NCI-H460 (cell line): ENCODE measurements around the gene ENGASE. TPM values are rescaled to one million over a fixed set of nuclear protein-coding genes. Genes with fewer than 3 reads are reported as not detected.

ENCODE experiments used
- DNase-seq: peaks from one replicate; pipeline ENCODE4 v3.0.0-alpha.2; 2016; ENCODE audit warnings: low read depth; ENCODE audit errors: extremely low read depth
- total RNA-seq: library from RNA; depleted of rRNA; stranded (reverse); fragments of >200 nt; shearing (Covaris generic); gene quantifications from 2 replicates; pipeline ENCODE4 v1.2.3, GENCODE V29; 2014

Gene ENGASE
- total RNA-seq, 1 experiment from 2014 or later, result 8.5 TPM

DNA sequence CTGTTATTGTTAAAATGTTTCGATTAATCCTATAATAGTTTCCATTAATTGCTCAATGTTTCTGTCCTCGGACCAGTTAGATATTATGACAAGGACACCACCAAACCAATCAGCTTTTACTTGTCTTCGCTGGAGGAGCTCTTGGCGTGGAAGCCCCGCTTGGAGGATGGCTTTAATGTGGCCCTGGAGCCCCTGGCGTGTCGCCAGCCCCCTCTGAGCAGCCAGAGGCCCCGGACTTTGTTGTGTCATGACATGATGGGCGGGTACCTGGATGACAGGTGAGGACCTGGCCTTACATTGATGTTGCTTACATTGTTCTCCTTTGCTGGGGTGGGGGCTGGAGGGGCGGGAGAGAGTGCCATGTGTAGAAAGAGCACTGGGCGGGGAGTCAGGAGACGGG is 3.0 kb downstream of the ENGASE start:
- no peak for DNase-seq

- no peak for DNase-seq
Measured at GRCh38 chr17:79078476-79079190, 4.0 kb downstream of the ENGASE start.

DNA sequence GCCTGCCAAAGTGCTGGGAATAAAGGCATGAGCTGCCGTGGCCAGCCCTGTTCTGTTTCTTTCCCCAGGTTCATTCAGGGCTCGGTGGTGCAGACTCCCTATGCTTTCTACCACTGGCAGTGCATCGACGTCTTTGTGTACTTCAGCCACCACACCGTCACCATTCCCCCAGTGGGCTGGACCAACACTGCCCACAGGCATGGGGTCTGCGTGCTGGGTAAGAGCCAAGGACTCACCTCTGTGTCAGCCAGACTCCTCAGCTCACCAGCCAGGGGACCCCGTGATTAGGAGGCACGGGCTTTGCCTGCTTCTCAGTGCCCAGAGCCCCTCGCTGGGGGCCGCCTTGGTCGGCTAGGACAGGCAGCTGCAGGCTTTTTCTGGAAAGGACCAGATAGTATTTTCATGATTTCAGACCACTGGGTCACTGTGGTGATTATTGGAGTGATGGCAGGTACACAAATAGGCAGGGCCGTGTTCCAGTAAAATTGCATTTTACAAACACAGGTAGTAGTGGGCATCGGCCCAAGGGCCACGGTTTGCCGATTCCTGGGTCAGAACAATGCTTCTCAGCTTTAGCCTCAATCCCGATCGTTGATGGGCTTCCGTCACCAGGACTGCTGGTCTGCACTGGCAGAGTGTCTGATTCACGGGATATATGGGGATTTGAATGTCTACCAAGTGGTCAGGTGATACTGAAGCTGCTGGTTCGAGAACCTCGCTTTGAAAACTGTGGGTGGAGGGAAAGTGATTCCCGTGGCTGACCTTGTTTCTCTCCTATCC is 5.0 kb downstream of the ENGASE start:
- no peak for DNase-seq

GRCh38 chr17:79080349-79080748 is 5.7 kb downstream of the ENGASE start:
- DNase-seq, result no peak

- no peak for DNase-seq
Measured at GRCh38 chr17:79080761-79081290, 6.2 kb downstream of the ENGASE start.

- no peak for DNase-seq
Measured at GRCh38 chr17:79081571-79082276, 7.1 kb downstream of the ENGASE start.

GRCh38 chr17:79082311-79083190 is 7.9 kb downstream of the ENGASE start:
- peak; percentile 49 for DNase-seq

DNA sequence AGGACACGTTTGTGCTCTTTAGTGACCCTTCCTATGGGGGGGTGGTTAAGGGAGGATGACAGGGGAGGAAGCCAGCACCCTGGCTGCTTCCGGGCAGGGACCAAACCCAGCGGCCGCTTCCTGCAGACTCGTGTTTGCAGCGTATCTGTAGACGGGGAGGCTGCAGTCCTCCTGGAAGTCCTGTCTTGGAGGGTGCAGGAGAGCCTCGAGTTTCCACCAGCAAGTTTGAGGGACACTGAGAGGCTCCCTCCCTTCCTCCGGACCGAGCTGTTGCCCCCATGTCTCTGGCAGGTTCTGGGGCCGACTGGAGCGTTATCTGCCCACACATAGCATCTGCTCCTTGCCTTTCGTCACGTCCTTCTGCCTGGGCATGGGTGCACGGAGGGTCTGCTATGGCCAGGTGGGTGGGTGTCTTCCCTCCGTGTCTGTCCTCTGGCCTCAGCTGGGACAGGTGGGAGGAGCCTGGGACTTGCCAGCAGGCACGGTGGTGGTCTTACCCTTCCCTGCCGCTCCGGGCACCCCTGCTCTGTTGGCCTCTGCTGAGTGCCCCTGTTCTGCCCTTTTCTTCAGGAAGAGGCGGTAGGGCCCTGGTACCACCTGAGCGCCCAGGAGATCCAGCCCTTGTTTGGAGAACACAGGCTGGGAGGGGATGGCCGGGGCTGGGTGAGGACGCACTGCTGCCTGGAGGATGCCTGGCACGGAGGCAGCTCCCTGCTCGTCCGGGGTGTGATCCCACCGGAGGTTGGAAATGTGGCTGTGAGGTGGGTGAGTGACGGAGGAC is 8.8 kb downstream of the ENGASE start:
- DNase-seq, result no peak

DNA sequence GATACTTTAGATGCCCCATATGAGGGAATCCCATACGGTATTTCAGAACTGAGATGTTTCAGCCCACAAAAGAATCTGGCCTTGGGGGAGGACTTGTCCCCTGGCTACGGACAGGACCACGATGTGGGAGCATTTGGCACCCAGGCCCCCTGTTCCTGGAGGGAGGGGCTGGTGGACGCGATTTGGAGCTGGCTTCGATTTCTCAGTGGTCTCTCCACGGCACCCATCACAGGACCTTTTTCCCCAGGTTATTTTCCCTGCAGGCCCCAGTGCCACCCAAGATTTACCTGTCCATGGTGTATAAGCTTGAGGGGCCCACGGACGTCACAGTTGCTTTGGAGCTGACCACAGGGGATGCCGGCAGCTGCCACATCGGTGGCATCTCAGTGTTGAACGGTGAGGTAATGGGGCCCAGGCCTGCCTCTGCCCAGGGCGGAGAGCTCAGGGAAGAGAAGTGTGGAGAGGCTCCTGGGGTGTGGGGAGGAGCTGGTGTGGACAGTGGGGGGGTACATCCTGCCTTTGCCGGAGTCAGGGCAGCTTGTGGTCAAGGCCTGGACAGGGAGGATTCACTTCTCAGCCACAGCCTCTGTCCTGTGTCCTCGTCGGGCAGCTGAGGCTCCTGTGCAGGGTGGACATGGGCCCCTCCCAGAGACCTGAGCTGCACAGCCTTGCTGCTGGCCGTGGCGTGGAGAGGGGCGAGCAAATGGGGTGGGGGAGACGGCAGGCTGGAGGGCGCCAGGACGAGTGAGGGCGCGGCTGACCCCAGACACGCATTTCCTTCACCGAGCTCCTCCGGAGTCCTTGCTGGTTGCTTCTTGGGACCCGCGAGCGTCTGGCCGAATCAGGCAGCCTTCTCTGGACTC is 9.9 kb downstream of the ENGASE start:
- DNase-seq, result no peak

GRCh38 chr17:79085154-79085920 is 10.7 kb downstream of the ENGASE start:
- no peak for DNase-seq

DNA sequence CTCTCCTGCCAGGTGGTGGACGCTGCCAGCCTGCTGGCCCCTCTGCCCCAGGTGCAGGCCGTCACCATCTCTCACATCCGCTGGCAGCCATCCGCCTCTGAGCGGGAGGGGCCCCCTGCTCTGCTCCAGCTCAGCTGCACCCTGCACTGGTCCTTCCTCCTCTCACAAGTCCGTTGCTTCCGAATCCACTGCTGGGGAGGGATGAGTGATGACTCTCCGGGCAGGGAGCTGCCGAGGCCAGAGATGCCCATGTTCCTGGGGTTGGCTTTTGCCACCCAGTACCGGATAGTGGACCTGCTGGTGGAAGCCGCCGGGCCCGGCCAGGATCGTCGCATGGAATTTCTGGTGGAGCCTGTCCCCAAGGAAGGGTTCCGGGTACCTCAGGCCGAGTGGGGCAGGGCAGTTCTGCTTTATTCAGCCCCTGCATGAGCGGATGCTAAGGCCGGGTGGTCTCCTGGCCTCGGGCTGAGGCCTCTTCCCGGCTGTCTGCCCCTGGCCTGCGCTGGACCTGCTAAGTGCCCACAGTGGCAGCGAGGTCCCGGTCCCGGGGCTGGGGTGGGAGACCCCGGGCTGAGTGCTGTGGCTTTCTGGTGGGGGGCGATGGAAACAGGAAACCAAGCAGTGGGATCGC is 11.4 kb downstream of the ENGASE start:
- DNase-seq, result no peak

- DNase-seq, result no peak
Measured at GRCh38 chr17:79086609-79087427, 12.2 kb downstream of the ENGASE start.

GRCh38 chr17:79087428-79088143 is 13.0 kb downstream of the ENGASE start:
- peak; percentile 67 for DNase-seq

- no peak for DNase-seq
Measured at GRCh38 chr17:79088247-79088996, 13.8 kb downstream of the ENGASE start.

- no peak for DNase-seq
Measured at GRCh38 chr17:79088997-79089328, 14.3 kb downstream of the ENGASE start.
